Activated CD4-positive, alpha-beta T cell treated with anti-CD3 and anti-CD28 coated beads for 36 hours (primary cell): ENCODE results near the gene SAMD9. TPM values are rescaled to one million over a fixed set of nuclear protein-coding genes. Genes with fewer than 3 reads are reported as not detected.

Experiments
- ATAC-seq: fragments of 200-7000 bp; cut with Tn5 transposase; one replicate; pipeline ENCODE4 v1.10.0; 2021; ENCODE audit warnings: mild to moderate bottlenecking, moderate library complexity
- CTCF ChIA-PET: fragments of 350-600 bp; sonication (Branson Sonifier 250); formaldehyde crosslinking; loops from one replicate; lab custom pipeline; 2021; ENCODE audit warnings: antibody characterized with exemption; lab: Charles Lee
- POLR2A ChIA-PET: fragments of 350-600 bp; sonication (Branson Sonifier 250); formaldehyde crosslinking; loops from one replicate; lab custom pipeline; 2021; ENCODE audit warnings: antibody characterized with exemption, inconsistent platforms; lab: Charles Lee
- DNase-seq: peaks from one replicate; pipeline ENCODE4 v3.0.0-alpha.2; 2020
- H3K27ac Mint-ChIP-seq: one replicate; pipeline ENCODE4 v1.8.0; 2021; ENCODE audit warnings: mixed read lengths
- H3K27me3 Mint-ChIP-seq: one replicate; pipeline ENCODE4 v1.8.0; 2021; ENCODE audit warnings: mixed read lengths
- H3K36me3 Mint-ChIP-seq: one replicate; pipeline ENCODE4 v1.8.0; 2021; ENCODE audit warnings: low read depth, mixed read lengths
- H3K4me1 Mint-ChIP-seq: one replicate; pipeline ENCODE4 v1.8.0; 2021; ENCODE audit warnings: mixed read lengths
- H3K4me3 Mint-ChIP-seq: one replicate; pipeline ENCODE4 v1.8.0; 2021; ENCODE audit warnings: mild to moderate bottlenecking, moderate library complexity, mixed read lengths
- H3K9me3 Mint-ChIP-seq: one replicate; pipeline ENCODE4 v1.8.0; 2021; ENCODE audit warnings: low read depth, mixed read lengths
- intact Hi-C, 2 experiments: fragments of 100-400 bp; cut with DNase I in 1 of 2; cut with micrococcal nuclease in 1 of 2; formaldehyde crosslinking; loops; one replicate each; pipeline versions ENCODE4 v1.14.2 to v1.15.1; 2022 to 2024; cut with DNase I, micrococcal nuclease
- total RNA-seq, 2 experiments: library from RNA; stranded (reverse); gene quantifications; one replicate each; pipeline ENCODE4 v1.2.3, GENCODE V29; 2021

The SAMD9 gene
- 10 to 100 TPM; 10.2 to 10.7 TPM for total RNA-seq

DNA sequence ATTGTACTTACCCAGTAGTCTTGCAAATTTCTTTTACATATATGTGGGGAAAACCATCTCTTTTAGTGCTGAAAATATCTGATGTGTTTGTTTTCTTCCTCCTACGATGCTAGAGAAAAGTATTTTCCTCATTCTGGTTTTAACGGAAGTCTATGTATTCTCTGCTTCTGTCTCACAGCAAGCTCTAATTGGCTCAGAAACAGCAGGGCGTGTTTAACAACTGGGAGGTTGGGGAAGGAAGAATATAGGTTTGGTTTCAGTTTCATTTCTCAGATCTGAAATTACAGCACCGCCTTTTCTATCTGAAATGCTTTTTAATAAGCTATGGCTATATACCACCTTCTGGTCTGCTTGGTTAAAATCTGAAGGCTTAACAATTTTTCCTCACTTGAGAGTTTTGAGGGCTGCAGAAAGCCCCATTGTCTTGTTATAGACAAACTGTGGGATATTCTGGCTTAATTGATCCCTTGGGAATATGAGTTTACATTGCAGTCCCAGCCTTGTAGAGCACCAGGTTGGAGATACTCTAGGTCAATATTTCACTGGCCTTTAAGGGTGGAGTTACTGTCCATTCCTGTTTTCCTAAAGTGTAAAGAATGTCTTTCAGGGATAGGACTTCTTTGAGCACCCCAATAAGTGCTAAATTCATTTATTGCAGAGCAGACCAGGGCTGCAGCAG lies at the start of gene SAMD9:
Gene SAMD9 (minus strand): TSS at position 128 of the 679 bp plus-strand sequence. CDS start 11,882 bp downstream, outside the sequence.
- no peaks in the 10 kb centered on the region for H3K27me3 Mint-ChIP-seq
- ChIA-PET POLR2A (no interaction called here), CTCF (interaction anchor here (0.6 to 1.7 kb wide), 6 partner anchors 14 to 589 kb away, joined by 3 to 4 read pairs (median 3); partner anchors contain the start of genes HEPACAM2, PEX1, RBM48 and VPS50)
- peak within 1 kb of the TSS; percentile 88 for H3K27ac Mint-ChIP-seq
- peaks cover 13% of the 10 kb centered on the region for H3K9me3 Mint-ChIP-seq
- DNase-seq (peak; percentile 65), ATAC-seq (peak; percentile 89)
- H3K4me1 Mint-ChIP-seq, result peaks cover 49% of the 10 kb centered on the region
- peak within 1 kb of the TSS; percentile 78 for H3K4me3 Mint-ChIP-seq
- intact Hi-C loops, result loop anchor here (1.0 to 5.0 kb wide), 8 partner anchors 29 to 591 kb away; partner anchors contain the start of genes PEX1 (in 1 of the 2), RBM48 (in 1 of the 2) and VPS50 (in 1 of the 2)
- H3K36me3 Mint-ChIP-seq, result peaks cover 36% of the 10 kb centered on the region

GRCh38 chr7:93165447-93165846 lies 47.7 kb upstream of the SAMD9 start:
- ATAC-seq (peak; percentile 61), DNase-seq (no peak)
- ChIA-PET CTCF (interaction anchor here (1.2 kb wide), 1 partner anchor 11 kb away, joined by 3 read pairs; no protein-coding TSS in a partner anchor), POLR2A (no interaction called here)
- Mint-ChIP-seq H3K9me3 (peaks cover 17% of the 10 kb centered on the region), H3K36me3 (no peaks in the 10 kb centered on the region), H3K27me3 (no peaks in the 10 kb centered on the region), H3K4me1 (peaks cover 2% of the 10 kb centered on the region), H3K27ac (no peak overlapping the region), H3K4me3 (no peak overlapping the region)
- intact Hi-C loops, result no loop called here

GRCh38 chr7:93164766-93165165 lies 47.0 kb upstream of the SAMD9 start:
- ATAC-seq, result no peak
- H3K9me3 Mint-ChIP-seq, result peaks cover 17% of the 10 kb centered on the region
- no peak overlapping the region for H3K4me3 Mint-ChIP-seq
- peaks cover 2% of the 10 kb centered on the region for H3K4me1 Mint-ChIP-seq
- ChIA-PET POLR2A (no interaction called here), CTCF (no interaction called here)
- intact Hi-C loops, result no loop called here
- DNase-seq, result no peak
- H3K36me3 Mint-ChIP-seq, result no peaks in the 10 kb centered on the region
- H3K27ac Mint-ChIP-seq, result no peak overlapping the region
- H3K27me3 Mint-ChIP-seq, result no peaks in the 10 kb centered on the region

DNA sequence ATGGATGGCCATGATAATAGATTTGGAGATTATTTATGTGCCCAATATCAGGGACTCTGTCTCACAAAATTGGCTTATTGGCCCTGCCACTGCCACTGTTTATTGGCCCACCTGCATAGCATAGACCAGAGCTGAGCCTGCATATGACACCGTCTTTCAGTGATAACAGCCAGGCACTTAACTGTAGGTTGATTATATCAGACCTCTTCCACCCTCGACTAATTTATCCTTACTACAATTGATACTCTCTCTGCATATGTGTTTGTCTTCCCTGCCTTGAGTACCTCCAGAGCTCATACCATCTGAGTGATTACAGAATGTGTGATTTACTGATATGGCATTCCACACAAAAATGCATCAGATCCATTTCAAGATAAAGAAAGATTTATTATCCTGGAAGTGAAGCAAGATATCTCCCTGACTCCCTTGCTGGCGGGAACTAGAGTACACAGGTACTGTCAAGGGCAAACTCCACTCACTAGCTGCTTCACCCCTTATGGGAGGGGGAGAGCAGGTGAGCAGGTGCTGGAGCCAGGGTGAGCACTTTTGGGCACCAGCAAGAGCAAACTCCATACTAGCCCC lies 43.5 kb upstream of the SAMD9 start:
- intact Hi-C loops, result no loop called here
- H3K9me3 Mint-ChIP-seq, result peaks cover 2% of the 10 kb centered on the region
- ATAC-seq, result no peak
- H3K4me3 Mint-ChIP-seq, result no peak overlapping the region
- ChIA-PET POLR2A (interaction anchor here (0.5 kb wide), 1 partner anchor 71 kb away, joined by 4 read pairs; the partner anchor contains the start of gene VPS50), CTCF (no interaction called here)
- H3K27me3 Mint-ChIP-seq, result no peaks in the 10 kb centered on the region
- no peaks in the 10 kb centered on the region for H3K36me3 Mint-ChIP-seq
- peaks cover 2% of the 10 kb centered on the region for H3K4me1 Mint-ChIP-seq
- no peak for DNase-seq
- no peak overlapping the region for H3K27ac Mint-ChIP-seq

GRCh38 chr7:93160410-93160809 lies 42.6 kb upstream of the SAMD9 start:
- POLR2A ChIA-PET, result no interaction called here
- CTCF ChIA-PET, result no interaction called here
- no peaks in the 10 kb centered on the region for H3K27me3 Mint-ChIP-seq
- ATAC-seq, result peak; percentile 69
- intact Hi-C loops, result no loop called here
- H3K27ac Mint-ChIP-seq, result no peak overlapping the region
- H3K9me3 Mint-ChIP-seq, result peaks cover 2% of the 10 kb centered on the region
- H3K4me1 Mint-ChIP-seq, result no peaks in the 10 kb centered on the region
- no peak for DNase-seq
- no peak overlapping the region for H3K4me3 Mint-ChIP-seq
- no peaks in the 10 kb centered on the region for H3K36me3 Mint-ChIP-seq

GRCh38 chr7:93159490-93159889 lies 41.7 kb upstream of the SAMD9 start:
- Mint-ChIP-seq H3K4me3 (no peak overlapping the region), H3K9me3 (peaks cover 2% of the 10 kb centered on the region), H3K27me3 (no peaks in the 10 kb centered on the region), H3K27ac (no peak overlapping the region), H3K4me1 (no peaks in the 10 kb centered on the region), H3K36me3 (no peaks in the 10 kb centered on the region)
- no peak for ATAC-seq
- no peak for DNase-seq
- ChIA-PET CTCF (interaction anchor here (0.6 kb wide), 1 partner anchor 71 kb away, joined by 3 read pairs; no protein-coding TSS in a partner anchor), POLR2A (no interaction called here)
- intact Hi-C loops, result no loop called here

- Mint-ChIP-seq H3K9me3 (no peaks in the 10 kb centered on the region), H3K27ac (no peak overlapping the region), H3K4me1 (no peaks in the 10 kb centered on the region), H3K27me3 (no peaks in the 10 kb centered on the region), H3K36me3 (no peaks in the 10 kb centered on the region), H3K4me3 (no peak overlapping the region)
- no peak for DNase-seq
- POLR2A ChIA-PET, result no interaction called here
- ATAC-seq, result no peak
- intact Hi-C loops, result no loop called here
- CTCF ChIA-PET, result interaction anchor here (0.6 to 1.0 kb wide), 2 partner anchors 13 to 53 kb away, joined by 3 to 4 read pairs; no protein-coding TSS in a partner anchor
Observed at GRCh38 chr7:93156884-93157283, 39.1 kb upstream of the SAMD9 start.

DNA sequence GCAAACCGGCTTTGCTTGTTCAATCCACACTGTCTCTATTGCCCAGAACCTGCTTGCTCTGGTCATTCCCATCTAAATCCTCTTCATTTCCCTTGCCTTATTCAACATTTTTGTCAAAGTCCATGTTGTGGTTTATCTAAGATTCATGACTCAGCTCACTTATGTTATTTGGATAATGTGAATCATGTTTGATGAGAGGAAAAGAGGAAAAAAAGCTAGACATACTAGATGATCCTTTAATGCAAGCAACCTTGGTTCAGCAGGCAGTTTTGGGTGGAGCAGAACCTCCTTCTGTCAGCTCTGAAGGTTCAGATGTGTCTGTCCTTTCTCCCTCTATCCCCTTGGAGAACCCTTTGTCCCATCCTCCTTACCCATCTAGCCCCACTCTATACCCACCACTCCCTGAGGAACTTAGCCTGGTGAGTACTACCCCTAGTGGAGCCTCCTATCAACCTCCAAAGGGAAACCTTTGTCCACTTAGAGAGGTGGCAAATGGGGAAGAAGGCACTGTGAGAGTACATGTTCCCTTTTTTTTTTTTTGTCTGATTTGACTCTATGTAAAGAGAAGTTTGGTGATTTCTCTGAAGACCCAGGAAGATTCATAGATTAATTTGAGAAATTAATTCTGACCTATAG lies 32.5 kb upstream of the SAMD9 start:
- CTCF ChIA-PET, result interaction anchor here (1.0 to 1.6 kb wide), 2 partner anchors 75 to 82 kb away, joined by 3 to 4 read pairs; partner anchors contain the start of gene VPS50
- POLR2A ChIA-PET, result no interaction called here
- no peaks in the 10 kb centered on the region for H3K27me3 Mint-ChIP-seq
- peak overlapping the region; percentile 4 for H3K27ac Mint-ChIP-seq
- H3K36me3 Mint-ChIP-seq, result peaks cover 10% of the 10 kb centered on the region
- intact Hi-C loops, result no loop called here
- H3K4me1 Mint-ChIP-seq, result peaks cover 25% of the 10 kb centered on the region
- H3K4me3 Mint-ChIP-seq, result no peak overlapping the region
- DNase-seq (no peak), ATAC-seq (no peak)
- H3K9me3 Mint-ChIP-seq, result no peaks in the 10 kb centered on the region

DNA sequence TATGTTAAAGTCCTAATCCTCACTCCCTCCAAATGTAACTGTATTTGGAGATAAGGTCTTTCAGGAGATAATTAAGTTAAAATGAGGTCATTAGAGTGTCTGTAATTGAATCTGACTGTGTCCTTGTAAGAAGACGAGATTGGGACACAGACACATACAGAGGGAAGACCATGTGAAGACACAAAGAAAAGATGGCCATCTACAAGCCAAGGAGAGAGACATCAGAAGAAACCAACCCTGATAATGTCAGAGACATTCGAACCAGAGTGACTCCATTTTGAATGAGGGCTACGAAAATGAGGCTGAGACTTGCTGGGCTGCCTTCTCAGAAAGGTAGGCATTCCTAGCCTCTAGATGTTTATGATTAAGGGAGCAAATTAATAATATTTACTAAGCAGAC lies 30.9 kb upstream of the SAMD9 start:
- ChIA-PET POLR2A (no interaction called here), CTCF (no interaction called here)
- intact Hi-C loops, result no loop called here
- peak overlapping the region; percentile 90 for H3K27ac Mint-ChIP-seq
- H3K9me3 Mint-ChIP-seq, result no peaks in the 10 kb centered on the region
- H3K4me3 Mint-ChIP-seq, result peak overlapping the region; percentile 76
- peaks cover 16% of the 10 kb centered on the region for H3K36me3 Mint-ChIP-seq
- no peaks in the 10 kb centered on the region for H3K27me3 Mint-ChIP-seq
- peaks cover 26% of the 10 kb centered on the region for H3K4me1 Mint-ChIP-seq
- no peak for ATAC-seq
- no peak for DNase-seq

GRCh38 chr7:93148144-93148543 lies 30.4 kb upstream of the SAMD9 start, which contains the start of gene SAMD9L:
Gene SAMD9L (minus strand): TSS chr7:93148385. CDS start chr7:93135971, 12,414 bp downstream.
- Mint-ChIP-seq H3K36me3 (peaks cover 19% of the 10 kb centered on the region), H3K4me1 (peaks cover 26% of the 10 kb centered on the region), H3K4me3 (peak within 1 kb of the TSS; percentile 76), H3K9me3 (no peaks in the 10 kb centered on the region), H3K27me3 (no peaks in the 10 kb centered on the region), H3K27ac (peak within 1 kb of the TSS; percentile 90)
- ChIA-PET POLR2A (no interaction called here), CTCF (no interaction called here)
- intact Hi-C loops, result no loop called here
- peak; percentile 11 for DNase-seq
- peak; percentile 70 for ATAC-seq

- peaks cover 26% of the 10 kb centered on the region for H3K4me1 Mint-ChIP-seq
- intact Hi-C loops, result loop anchor here (1.0 kb wide), 2 partner anchors 29 to 30 kb away; partner anchors contain the start of gene SAMD9 (in 1 of the 2)
- peak overlapping the region; percentile 76 for H3K4me3 Mint-ChIP-seq
- H3K36me3 Mint-ChIP-seq, result peaks cover 25% of the 10 kb centered on the region
- peak overlapping the region; percentile 88 for H3K27ac Mint-ChIP-seq
- peak; percentile 62 for DNase-seq
- peak; percentile 86 for ATAC-seq
- H3K9me3 Mint-ChIP-seq, result no peaks in the 10 kb centered on the region
- no peaks in the 10 kb centered on the region for H3K27me3 Mint-ChIP-seq
- ChIA-PET CTCF (interaction anchor here (1.2 kb wide), 1 partner anchor 85 kb away, joined by 3 read pairs; the partner anchor contains the start of gene VPS50), POLR2A (no interaction called here)
Observed at GRCh38 chr7:93147363-93147762, 29.6 kb upstream of the SAMD9 start.
